Islet of Langerhans (tissue), 1 donor: Measurements from ENCODE around the gene TMBIM6.
"Not testable (repeated sequence)": the region's sequence is repeated elsewhere in the genome, so short reads cannot be mapped to it uniquely, and the experiment has no call there.

Source experiments
- FAIRE-seq: peaks from one replicate; lab custom pipeline; 2011; peaks lifted over from hg19 to GRCh38; lab: Jason Lieb, UNC

Gene TMBIM6, protein sequence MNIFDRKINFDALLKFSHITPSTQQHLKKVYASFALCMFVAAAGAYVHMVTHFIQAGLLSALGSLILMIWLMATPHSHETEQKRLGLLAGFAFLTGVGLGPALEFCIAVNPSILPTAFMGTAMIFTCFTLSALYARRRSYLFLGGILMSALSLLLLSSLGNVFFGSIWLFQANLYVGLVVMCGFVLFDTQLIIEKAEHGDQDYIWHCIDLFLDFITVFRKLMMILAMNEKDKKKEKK

DNA sequence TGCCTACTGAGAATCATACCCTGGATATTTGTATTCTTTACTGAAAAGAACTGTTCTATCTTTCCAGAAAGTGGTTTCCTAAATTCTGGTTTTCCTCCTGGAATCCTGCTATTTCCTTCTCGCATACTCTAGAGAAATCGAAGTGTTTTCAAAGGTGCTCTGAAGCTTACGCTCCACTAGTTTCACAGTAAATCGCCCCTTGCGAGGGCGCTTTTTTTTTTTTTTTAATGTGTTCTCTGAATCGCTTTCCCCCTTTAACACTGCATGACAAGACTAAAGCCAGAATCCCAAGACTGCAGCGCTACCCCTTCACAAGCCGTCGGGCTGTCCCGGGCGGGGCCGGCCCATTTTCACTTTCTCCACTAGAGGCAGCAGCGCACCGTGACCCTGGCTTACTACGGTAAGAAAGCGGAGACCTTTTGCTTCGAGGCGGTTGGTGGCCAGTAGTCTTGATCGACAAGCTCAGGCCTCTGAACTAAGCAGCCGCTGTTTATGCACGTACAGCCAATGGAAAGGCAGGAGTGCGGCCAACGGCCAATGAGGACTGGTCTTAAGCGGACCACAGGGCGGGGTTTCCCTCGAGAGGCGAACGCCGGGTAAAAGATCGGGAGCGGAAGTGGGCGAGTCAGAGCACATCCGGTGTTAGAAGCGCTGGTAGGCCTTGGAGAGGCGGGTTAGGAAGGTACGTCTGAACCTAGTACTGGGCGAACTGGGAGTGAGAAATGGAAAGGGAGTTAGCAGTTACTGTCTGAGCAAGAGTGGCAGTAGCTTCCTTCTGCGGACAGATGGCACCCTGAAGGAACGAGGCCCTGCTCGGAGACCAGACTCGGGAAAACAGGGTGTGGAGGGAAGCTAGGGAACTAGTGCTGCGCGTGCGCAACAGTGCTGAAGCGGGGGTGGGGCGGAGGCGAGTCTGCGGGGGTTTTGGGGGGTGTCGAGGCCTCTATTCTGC is at the start of gene TMBIM6:
TSS of gene TMBIM6 (plus strand) at position 628 of the 952 bp plus-strand sequence. CDS start 10,937 bp downstream, outside the sequence.
- peak; percentile 76 for FAIRE-seq

DNA sequence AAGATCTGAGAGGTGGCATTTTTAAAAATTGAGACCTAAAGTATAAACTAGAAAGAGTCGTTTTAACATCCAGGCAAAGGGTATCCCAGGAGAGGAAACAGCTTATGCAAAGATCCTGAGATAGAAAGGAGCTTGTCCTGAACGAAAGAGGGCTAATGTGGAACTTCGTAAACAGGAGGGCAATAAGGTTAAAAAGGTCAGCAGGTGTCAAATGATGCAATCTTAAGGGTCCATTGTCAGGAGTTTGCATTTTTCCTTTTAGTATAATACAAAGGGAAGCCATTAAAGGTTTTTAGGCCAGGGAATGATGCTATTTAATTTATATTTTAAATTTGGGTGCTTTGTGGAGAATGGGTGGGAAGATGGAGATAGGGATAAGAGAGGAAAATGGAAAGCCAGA is 48.5 kb upstream of the TMBIM6 start:
- FAIRE-seq: no peak

DNA sequence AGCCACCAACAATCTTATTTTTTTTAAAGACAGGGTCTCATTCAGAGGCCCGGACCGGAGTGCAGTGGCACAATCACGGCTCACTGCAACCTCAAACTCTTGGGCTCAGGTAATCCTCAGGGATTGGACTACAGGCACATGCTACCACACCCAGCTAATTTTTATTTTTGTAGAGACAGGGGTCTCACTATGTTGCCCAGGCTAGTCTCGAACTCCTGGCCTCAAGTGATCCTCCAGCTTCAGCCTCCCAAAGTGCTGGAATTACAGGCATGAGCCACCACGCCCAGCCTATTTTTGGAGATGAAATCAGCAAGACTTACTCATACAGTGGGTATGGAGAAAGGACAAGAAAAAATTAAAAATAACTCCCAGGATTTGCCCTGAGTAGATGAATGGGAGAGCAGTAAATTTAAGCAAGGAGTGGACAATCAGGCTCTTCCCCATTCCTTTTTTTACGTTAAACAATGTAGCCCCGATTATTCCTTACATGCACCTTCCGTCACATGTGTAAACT is 47.4 kb upstream of the TMBIM6 start:
- no peak for FAIRE-seq

DNA sequence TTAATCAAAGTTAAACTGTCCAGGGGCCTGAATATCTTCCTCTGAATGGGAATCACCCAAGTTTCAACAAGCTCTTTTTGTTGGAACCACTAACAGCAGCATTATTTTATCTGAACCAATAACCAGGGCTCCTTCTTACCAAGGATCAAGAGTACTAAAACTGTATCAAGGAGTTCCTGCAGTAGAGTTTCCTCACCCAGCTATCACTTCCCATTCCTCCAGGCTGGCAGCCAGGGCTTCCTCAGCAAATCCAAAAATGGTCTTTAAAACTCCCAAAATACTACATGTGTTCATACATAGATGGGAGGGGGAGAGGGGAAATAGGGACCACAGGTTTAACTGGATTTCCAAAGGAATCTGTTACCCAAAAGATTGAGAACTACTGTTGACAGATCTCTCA is 44.6 kb upstream of the TMBIM6 start:
- no peak for FAIRE-seq

DNA sequence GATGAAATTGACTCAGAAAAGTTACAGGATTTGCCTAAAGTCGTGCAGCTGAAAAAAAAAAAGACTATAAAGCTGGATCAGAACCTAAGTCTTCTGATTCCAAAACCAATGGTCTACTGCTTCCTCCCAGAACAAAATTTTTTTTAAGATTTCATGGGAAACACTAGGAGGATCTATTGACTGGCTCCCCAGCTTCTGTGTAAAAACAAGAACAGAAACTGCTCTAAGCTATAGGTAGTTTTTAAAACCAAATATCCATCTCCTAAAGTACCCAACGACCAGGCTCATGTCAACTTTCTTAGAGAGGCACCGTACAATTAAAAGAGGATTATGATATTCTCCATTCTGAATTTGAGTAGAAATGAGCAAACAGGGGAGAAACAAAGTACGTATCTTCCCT is 43.5 kb upstream of the TMBIM6 start:
- no peak for FAIRE-seq

DNA sequence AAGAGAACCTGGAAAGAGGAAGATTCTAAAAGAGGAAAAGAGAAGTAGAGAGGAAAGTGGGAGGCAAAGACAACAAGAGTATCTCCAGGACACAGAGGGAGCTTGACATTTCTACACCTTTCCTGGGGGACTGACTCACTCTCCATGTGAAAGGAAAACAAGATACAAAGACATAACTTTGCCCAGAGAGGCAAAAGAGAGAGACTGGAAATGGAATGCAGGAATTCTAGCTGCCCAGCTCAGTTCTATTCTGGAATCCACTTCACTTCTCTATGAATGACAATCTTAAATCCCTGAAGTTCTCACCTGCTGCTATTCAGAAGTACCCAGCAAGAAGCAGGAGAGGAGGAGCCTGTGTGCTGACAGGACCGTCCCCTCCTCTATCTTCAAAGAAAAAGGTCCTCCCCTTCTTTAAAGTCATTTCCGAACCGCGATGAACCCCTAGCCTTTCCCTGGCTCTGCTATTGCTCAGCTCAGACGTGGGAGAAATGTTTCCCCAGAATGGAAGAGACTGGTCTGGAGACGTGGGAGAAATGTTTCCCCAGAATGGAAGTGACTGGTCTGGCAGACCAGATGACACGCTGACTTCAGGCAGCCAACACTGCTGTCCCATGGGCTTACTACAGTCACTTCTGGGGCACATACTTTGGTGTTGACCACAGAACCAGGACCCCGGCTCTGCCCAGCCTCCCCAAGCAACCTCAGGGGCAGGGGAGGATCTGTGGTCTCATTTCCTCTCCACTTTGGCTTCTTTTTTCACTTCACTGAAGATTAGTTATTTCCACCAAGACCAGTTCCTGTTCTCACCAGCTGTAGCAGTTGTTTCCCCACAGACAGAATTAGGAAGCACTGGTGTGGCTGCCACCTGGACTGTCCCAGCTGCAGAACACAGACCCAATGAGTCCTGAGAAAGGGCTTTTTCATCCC is 42.5 kb upstream of the TMBIM6 start:
- no peak for FAIRE-seq

DNA sequence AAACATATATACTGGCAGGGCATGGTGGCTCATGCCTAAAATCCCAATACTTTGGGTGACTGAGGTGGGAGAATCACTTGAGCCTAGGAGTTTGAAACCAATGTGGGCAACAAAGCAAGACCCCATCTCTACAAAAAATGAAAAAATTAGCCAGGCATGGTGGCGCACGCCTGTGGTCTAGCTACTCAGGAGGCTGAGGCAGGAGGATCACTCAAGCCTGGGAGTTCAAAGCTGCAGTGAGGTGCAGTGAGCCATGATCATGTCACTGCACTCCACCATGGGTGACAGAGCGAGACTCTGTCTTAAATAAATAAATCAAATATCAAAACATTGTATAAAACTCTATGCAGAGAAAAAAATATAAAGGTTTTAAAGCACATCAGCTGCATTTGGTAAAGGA is 39.3 kb upstream of the TMBIM6 start:
- no peak for FAIRE-seq

DNA sequence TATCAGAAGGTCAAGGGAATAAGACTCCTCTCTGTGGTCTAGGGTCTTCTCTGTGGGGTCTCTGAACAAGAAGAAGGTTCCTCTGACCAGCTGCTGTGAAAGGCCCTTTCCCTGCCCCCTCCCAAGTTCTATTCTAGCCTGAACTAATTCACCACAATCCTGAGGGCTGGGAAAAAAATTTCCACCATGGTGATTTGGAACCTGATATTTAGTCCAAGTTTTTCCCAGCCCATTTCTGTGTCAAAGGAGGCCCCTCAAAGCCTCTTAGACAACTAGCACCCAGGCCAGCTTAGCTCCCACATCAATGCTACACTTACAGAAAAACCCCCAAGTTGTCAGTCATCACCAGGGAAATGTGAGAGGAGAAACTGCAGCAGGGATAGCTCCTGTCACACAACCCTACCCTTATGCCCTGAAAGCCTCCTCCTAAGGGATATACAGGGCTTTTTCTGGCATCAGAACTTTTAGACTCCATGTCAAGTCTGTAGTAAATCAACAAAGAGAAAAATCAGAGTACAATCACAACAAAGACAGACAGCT is 38.6 kb upstream of the TMBIM6 start:
- no peak for FAIRE-seq

DNA sequence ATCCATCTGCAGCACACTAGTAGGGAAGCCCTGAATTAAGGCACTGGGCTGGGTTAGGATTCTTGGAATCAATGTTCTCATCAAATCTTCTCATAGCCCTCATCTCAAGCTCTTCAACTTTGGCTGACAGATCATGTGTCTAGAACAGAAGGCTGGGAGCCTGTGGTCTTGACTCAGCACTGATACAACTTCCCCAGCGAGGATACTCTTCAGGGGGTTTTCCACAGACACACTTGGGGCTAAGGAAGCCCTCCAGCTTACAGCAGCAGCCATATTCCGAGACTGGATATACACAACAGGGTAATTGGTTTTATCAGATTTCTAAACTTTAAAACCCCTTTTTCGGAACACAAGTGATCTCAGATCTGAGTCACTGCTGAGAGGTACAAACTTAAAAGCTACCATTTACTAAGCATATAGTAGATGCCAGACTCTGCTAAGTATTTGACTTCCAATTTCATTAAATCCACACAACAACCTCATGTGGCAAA is 37.7 kb upstream of the TMBIM6 start:
- no peak for FAIRE-seq

DNA sequence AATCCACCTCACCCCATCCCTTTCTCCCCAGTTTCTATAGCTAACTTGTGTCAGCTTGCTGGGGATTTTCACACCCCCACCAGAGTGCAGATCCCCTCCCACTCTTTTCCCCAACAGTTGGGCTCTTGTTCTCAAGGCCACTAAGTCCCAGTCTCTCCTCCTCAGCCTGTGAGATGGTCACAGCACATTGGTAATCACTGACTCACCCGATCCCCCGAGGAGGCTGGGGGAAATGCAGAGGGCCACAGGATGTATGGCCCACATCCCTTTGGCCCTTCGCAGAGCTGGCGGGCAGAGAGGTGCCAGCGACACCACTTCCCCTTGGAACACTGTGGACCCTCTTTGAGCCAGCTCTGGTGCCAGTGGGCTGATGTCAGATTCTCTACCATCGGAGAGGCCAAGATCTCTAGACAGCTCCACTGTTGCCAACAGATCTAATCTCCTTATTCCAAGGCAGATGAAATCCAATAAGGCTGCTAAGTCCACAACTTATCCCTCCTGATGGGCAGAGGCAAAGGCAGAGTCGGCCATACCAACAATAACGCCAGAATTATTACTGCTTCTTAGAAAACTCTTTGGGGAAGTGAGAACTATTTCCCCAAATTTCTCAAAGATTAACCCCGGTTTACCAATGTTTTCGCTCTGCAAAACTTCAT is 35.8 kb upstream of the TMBIM6 start:
- FAIRE-seq: no peak

DNA sequence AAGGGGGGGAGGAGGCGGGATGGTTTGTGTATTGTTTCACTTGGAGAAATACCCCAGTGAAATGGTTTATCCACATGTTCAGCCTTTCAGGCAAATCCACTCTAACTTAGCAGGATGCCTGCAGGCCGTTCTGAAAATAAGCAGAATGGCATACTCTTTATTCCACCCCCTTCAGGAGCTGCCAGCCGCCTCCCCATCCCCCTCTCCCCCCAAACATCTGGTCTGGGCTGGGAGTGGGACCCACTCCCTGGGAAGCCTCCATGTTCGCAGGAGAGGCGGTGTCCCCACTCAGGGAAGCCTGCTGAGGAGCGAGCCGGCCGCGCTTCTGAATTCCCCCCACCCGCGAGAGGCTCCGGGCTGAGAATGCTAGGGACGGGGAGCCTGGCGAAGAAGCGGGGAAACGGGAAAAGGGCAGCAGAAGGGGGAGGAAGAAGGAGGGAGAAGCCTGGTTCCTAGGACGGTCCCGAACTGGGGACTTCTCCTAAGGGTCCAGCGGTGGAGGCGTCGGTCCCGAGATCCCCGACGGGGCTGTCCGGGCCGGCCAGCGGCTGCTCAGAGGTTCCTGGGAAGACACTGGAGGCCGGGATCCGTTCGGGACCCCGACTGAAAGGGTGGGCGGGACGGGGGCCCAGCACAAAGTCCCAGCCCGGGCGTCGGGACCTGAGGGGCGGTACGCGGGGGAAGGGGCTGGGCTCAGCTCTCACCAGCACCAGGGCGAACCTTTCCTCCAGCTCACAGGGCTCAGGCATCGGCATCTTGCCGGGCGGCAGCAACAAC is 34.8 kb upstream of the TMBIM6 start:
- FAIRE-seq: no peak

DNA sequence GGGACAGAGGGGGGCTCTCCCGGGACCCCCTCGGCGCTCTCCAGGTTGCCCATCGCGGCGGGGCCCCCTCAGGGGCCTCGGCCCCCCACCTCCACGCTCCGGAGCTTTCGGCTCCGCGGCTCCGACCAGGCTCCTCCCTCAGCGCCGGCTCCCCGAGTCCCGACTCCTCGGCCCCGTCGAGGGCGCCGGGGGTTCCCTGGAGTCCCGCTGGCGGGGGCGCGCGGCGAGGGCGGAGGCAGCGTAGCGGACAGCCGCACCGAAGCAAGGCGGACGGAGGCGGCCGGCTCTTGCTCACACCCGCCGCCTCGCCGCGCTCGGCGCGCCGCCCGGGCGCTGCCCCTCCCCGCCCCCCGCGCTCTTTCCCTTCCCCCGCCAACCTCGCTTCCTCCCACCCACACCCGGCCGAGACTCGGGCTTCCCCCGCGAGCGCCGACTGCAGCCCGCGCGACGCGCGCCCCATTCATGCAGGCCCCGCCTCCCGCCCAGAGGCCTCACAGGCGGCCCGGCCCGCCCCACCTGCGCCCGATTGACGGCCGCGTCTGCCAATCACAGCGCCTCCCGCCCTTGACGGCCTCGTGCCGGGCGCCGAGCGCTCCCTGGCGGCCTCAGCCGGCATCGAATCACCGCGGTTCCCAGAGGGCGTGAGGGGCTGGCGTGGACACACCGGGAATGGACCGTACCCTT is 34.1 kb upstream of the TMBIM6 start, which contains the start of gene FMNL3:
TSS of gene FMNL3 (minus strand) at position 278 of the 684 bp plus-strand sequence. CDS start at position 53, 225 bp downstream.
- no peak for FAIRE-seq

DNA sequence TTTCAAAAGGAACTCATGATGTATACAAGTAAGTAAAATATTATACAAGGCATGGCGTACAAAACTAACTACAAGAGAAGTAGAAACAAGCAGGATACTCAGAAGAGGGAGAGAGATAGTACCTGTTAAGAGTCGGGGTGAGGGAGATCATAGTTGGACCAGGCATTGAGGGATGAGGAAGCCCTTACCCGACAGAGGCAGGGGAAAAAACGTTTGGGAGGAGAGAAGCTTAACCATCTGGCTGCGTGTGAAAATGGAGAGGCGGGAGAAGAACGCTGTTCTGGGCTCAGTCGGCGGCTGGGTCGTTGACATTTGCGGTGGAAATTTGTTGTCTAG is 33.6 kb upstream of the TMBIM6 start:
- FAIRE-seq: no peak

DNA sequence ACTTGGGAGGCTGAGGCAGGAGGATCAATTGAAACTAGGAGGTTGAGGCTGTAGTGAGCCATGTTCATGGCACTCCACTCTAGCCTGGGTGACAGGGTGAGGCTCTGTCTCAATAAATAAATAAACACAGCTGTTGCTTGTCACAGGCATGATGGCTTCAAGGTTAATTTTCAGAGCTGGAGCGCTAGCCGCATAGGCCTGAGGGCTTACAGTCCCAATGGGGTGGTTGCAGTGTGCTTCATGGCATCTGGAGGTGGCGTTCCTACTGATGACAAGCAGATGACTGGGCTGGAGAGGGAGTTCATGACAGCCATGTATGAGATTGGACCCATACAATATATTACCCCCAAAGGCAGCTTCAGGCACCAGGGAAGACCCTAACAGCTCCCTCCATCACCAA is 32.5 kb upstream of the TMBIM6 start:
- FAIRE-seq: no peak

DNA sequence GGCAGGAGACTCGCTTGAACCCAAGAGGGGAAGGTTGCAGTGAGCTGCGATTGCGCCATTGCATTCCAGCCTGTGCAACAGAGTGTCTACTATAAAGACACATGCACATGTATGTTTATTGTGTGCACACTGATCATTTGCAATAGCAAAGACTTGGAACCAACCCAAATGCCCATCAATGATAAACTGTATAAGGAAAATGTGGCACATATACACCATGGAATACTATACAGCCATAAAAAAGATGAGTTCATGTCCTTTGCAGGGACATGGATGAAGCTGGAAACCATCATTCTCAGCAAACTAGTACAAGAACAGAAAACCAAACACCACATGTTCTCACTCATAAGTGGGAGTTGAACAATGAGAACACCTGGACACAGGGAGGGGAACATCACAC is 27.4 kb upstream of the TMBIM6 start:
- FAIRE-seq: not testable (repeated sequence)

DNA sequence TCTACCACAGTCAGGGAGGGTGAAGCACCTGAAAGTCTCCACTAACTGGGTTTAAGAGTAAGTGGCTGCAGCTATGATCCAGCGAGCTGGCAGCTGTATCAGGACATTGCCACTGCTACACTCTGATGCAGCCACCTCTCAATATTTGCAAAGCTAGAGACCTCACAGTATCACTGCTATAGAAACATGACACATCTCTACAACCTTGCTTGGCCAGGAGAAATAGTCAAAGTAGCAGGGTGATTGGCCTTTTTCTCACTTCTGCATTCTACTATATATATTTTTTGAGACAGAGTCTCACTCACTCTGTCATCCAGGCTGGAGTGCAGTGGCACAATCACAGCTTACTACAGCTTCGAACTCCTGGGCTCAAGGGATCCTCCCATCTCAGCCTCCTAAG is 24.8 kb upstream of the TMBIM6 start:
- FAIRE-seq: no peak

DNA sequence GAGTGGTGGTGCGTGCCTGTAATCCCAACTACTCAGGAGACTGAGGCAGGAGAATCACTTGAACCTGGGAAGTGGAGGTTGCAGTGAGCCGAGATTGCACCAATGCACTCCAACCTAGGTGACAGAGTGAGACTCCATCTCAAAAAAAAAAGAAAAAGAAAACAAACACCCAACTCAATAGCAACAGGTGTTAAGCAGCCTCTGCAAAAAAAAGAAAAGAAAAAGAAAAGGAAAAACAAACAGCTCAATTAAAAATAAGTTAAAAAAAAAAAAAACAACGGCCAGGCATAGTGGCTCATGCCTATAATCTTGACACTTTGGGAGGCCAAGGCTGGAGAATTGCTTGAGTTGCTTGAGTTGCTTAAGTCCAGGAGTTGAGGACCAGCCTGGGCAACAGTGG is 23.6 kb upstream of the TMBIM6 start:
- not testable (repeated sequence) for FAIRE-seq

DNA sequence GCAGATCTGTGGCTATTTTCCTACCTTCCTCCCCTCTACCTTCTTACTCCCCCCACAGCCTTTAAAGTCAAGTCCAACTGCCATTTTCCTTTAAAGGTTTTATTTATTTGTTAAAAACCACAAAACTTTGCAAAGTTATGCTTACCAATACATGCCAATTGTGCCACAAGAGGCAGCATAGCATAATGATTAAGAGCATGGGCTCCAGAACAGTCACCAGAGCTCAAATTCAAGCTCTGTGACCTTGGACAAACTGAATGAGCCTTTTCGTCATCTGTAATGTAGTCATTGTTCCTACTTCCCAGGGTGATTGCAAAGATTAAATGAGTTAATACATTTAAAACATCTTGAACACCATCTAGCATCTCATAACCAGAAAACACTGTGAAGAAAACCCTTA is 21.1 kb upstream of the TMBIM6 start:
- FAIRE-seq: no peak

DNA sequence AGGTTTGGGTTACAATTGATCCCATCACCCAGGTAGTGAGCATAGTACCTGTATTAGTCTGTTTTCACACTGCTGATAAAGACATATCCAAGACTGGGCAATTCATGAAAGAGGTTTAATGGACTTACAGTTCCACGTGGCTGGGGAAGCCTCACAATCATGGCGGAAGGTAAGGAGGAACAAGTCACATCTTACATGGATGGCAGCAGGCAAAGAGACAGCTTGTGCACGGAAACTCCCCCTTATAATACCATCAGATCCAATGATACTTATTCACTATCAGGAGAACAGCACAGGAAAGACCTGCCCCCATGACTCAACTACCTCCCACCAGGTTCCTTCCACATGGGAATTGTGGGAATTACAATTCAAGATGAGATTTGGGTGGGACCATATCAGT is 20.0 kb upstream of the TMBIM6 start:
- not testable (repeated sequence) for FAIRE-seq

DNA sequence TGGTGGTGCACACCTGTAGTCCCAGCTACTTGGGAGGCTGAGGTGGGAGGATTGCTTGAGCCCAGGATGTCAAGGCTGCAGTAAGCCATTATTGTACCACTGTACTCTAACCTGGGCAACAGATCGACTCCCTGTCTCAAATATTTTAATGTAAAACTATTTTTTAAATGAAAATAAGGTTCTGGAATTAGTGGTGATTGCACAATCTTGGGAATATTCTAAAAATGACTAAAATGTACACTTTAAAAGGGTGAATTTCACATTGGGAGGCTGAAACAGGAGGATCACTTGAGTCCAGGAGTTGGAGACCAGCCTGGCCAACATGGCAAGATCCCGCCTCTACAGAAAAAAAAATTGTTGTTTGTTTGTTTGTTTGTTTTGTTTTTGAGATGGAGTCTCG is 12.9 kb upstream of the TMBIM6 start:
- no peak for FAIRE-seq
